ENCODE data around the gene SLC44A3. TPM values are rescaled to one million over a fixed set of nuclear protein-coding genes. Genes with fewer than 3 reads are reported as not detected.

SLC44A3 gene
- total and polyA plus RNA-seq, 2 of the 4 experiments (the other 2 are of a cell fraction) = 0.31 to 0.54 TPM

- Histone ChIP-seq H3K9me1 (ENCODE audit: insufficient read depth, low read length) (peaks cover 9% of the 10 kb centered on the region), H2BK20ac (ENCODE audit: low read depth, low read length) (peak overlapping the region; percentile 57; the same call in 1 of the 2 replicates), H2AK9ac (replicated peaks; ENCODE audit: low read depth, low read length, poor library complexity) (no peak overlapping the region), H4K8ac (ENCODE audit: low read depth in 2 of 2, low read length in 2 of 2) (peak overlapping the region; percentile 38 to 73; a peak in 3 of 4 replicates), H3K9ac (ENCODE audit: low read depth, low read length) (no peak overlapping the region), H2AK5ac (ENCODE audit: low read depth, low read length) (no peak overlapping the region), H2BK120ac (ENCODE audit: low read depth, low read length) (peak overlapping the region; percentile 48; the same call in 1 of the 2 replicates), H2AFZ (replicated peaks; ENCODE audit: low read length, poor library complexity) (no peak overlapping the region), H3K4ac (ENCODE audit: low read depth, low read length) (no peak overlapping the region), H3K79me1 (ENCODE audit: low read depth in 1 of 2, low read length in 2 of 2) (no peaks in the 10 kb centered on the region), H3K27me3 (ENCODE audit: control insufficient read depth, insufficient read depth, low read length) (no peaks in the 10 kb centered on the region), H3K18ac (ENCODE audit: low read depth, low read length) (peak overlapping the region; percentile 81; the same call in 1 of the 2 replicates), H3K4me2 (ENCODE audit: low read depth, low read length) (no peak overlapping the region), H4K20me1 (ENCODE audit: insufficient read depth, low read length) (no peaks in the 10 kb centered on the region), H3K4me3 (ENCODE audit: insufficient read depth, low read depth, low read length) (no peak overlapping the region), H3K56ac (ENCODE audit: extremely low read depth, insufficient read depth, low read length) (no peak overlapping the region), H3K23ac (ENCODE audit: low read depth, low read length) (peak overlapping the region; percentile 57; the same call in 1 of the 2 replicates), H3K14ac (replicated peaks; ENCODE audit: low read depth, low read length) (no peak overlapping the region; the same call in 1 of the 2 replicates), H2BK5ac (ENCODE audit: low read depth, low read length, poor library complexity, severe bottlenecking) (peak overlapping the region; percentile 1), H3K27ac (ENCODE audit: insufficient read depth, low read length) (no peak overlapping the region), H3K4me1 (ENCODE audit: control insufficient read depth, insufficient read depth, low read length) (peaks cover 12% of the 10 kb centered on the region), H4K91ac (ENCODE audit: insufficient read depth, low read depth, low read length) (peak overlapping the region; percentile 31; the same call in 1 of the 2 replicates), H3K36me3 (ENCODE audit: control insufficient read depth, insufficient read depth, low read length) (no peaks in the 10 kb centered on the region), H3K9me3 (ENCODE audit: control insufficient read depth, insufficient read depth, low read length) (no peaks in the 10 kb centered on the region), H4K5ac (ENCODE audit: low read depth, low read length) (peak overlapping the region; percentile 62; the same call in 1 of the 2 replicates), H2BK15ac (ENCODE audit: low read depth, low read length) (peak overlapping the region; percentile 53; the same call in 1 of the 3 replicates)
- no peak for DNase-seq
- TF ChIP-seq RFX5 (IDR thresholded peaks at IDR 0.05; ENCODE audit: low read depth, low read length) (no peak), USF2 (IDR thresholded peaks at IDR 0.05; ENCODE audit: low read depth, low read length) (no peak)
- in situ Hi-C loops (cut with MboI; ENCODE audit: low sequenced_read_pairs) = no loop called here
- BruUV-seq (replicated peaks) = no TSS peak
- dilution Hi-C loops (cut with HindIII; ENCODE audit: low sequenced_read_pairs, unreplicated experiment) = loop anchor here (25.0 kb wide), 1 partner anchor 260 kb away; the partner anchor contains the start of gene F3
- no peak for ATAC-seq (ENCODE audit: low read depth)
- ChIA-PET POLR2A (ENCODE audit: unreplicated experiment) (interaction anchor here (0.7 kb wide), 1 partner anchor 248 kb away, joined by 5 read pairs; no protein-coding TSS in a partner anchor), CTCF (no interaction called here)
- intact Hi-C loops (cut with micrococcal nuclease) = no loop called here
- WGBS, 2 experiments (ENCODE audit: extremely low coverage in 2 of 2, insufficient read length in 1 of 2) = no CpG with 5 or more reads among the region's 1 CpG
Measured at GRCh38 chr1:94797291-94797690, 22.9 kb upstream of the SLC44A3 start.

Data from IMR-90 (cell line).